BLaER1 treated with 17β-estradiol and CSF1 and Interleukin-3, amounts not matched to agents 10 nM and 100 nM (cell line): ENCODE data around the gene GPC6.
A peak's percentile ranks its signal among the peaks of the same experiment; 100 is the strongest.

Source experiments
- H3K27ac ChIP-seq, 11 experiments: shearing (Covaris generic); formaldehyde crosslinking; 2 replicates each; pipeline ENCODE4 v1.8.1; 2022
- H3K27me3 ChIP-seq, 11 experiments: shearing (Covaris generic); formaldehyde crosslinking; 2 replicates each; pipeline ENCODE4 v1.8.1; 2022
- H3K36me3 ChIP-seq, 11 experiments: shearing (Covaris generic); formaldehyde crosslinking; 2 replicates each; pipeline ENCODE4 v1.8.1; 2022
- H3K4me1 ChIP-seq, 10 experiments: shearing (Covaris generic); formaldehyde crosslinking; 2 replicates each; pipeline ENCODE4 v1.8.1; 2022
- H3K4me2 ChIP-seq, 11 experiments: shearing (Covaris generic); formaldehyde crosslinking; 2 replicates each; pipeline ENCODE4 v1.8.1; 2022
- H3K4me3 ChIP-seq, 10 experiments: shearing (Covaris generic); formaldehyde crosslinking; 2 replicates each; pipeline ENCODE4 v1.8.1; 2022
- H3K9ac ChIP-seq, 11 experiments: shearing (Covaris generic); formaldehyde crosslinking; 2 replicates each; pipeline ENCODE4 v1.8.1; 2022
- H3K9me3 ChIP-seq, 11 experiments: shearing (Covaris generic); formaldehyde crosslinking; replicated peaks in 1 of 11; 2 replicates each; pipeline ENCODE4 v1.8.1; 2022
- H4K20me1 ChIP-seq, 11 experiments: shearing (Covaris generic); formaldehyde crosslinking; 2 replicates each; pipeline ENCODE4 v1.8.1; 2022
- Cebpa-rat ChIP-seq, 11 experiments: shearing (Covaris generic); IDR thresholded peaks; 2 replicates each; pipeline ENCODE4 v1.8.1; 2022

GPC6 gene

DNA sequence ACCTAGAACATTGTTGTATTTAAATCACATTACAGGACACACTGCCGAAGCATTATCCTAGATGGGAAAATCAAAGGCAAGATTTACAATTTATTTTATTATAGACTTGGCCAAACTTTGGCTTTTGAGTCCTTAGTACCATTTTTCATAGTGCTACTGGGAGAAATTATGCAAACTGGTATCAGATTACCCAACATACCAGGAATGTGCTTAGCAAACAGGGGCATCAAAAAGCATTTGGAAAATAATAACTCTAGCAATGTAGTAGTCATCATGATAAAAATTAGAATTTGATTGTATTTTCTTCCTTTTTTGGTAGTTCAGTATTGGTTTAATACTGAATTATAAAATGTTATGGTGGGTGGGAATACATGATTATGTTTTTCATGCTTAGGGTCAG lies 34.0 kb downstream of the GPC6 start:
- no peaks in the 10 kb centered on the region for H3K4me1 ChIP-seq
- no peak overlapping the region for H3K9ac ChIP-seq
- no peaks in the 10 kb centered on the region for H4K20me1 ChIP-seq
- H3K4me3 ChIP-seq = no peak overlapping the region
- no peaks in the 10 kb centered on the region for H3K9me3 ChIP-seq
- H3K27ac ChIP-seq = no peak overlapping the region
- no peak for TF ChIP-seq Cebpa-rat (IDR thresholded peaks at IDR 0.05)
- no peaks in the 10 kb centered on the region for H3K27me3 ChIP-seq
- no peaks in the 10 kb centered on the region for H3K36me3 ChIP-seq
- H3K4me2 ChIP-seq = no peak overlapping the region

DNA sequence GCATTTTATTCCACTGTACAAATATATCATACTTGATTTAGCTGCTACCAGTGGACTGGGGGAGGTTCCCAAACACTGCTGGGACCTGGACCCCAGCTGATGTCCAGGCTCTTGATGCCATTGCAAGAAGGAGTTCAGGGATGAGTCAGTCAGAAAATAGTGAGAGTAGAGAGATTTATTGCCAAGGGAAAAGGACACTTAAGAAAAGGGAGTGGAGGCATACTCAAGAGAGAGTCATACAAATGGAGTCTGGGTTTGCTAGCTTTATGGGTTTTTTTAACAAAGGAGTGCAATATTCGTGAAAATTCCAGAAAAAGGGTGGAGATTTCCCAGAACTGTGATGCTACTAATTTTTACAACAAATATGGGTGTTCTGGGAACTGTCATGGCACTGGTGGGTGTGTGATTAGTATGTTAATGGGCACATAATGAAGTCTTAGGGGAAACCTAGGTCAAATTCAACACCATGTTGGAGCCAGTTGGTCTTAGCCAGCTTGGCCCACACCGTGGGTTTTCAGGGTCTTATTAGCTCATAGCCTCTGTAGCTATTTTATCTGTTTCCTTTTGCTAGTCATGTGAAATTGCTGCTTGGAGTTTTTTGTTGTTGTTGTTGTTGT lies 36.2 kb downstream of the GPC6 start:
- Histone ChIP-seq H3K27ac (no peak overlapping the region), H3K9me3 (no peaks in the 10 kb centered on the region), H3K36me3 (no peaks in the 10 kb centered on the region), H3K4me2 (no peak overlapping the region), H3K27me3 (no peaks in the 10 kb centered on the region), H3K4me3 (no peak overlapping the region), H3K9ac (no peak overlapping the region), H3K4me1 (no peaks in the 10 kb centered on the region), H4K20me1 (no peaks in the 10 kb centered on the region)
- no peak for TF ChIP-seq Cebpa-rat (IDR thresholded peaks at IDR 0.05)

DNA sequence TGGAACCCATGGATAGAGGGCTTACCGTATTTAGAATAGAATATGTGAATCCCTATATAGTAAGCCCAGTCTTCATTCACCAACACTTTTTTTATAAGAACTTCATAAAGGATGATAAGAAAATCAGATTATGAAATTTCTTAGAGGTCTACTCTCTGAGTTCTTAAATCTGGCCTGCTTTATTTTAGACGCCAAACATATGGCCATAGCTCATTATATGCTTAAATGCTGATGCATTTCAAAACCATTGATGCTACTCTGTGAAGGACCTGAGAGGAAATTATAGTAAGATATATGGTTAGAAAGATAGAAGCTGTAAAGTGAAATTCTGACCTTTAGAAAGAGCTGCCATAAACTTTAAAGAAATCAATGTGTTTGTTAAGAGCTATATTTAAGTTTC lies 38.3 kb downstream of the GPC6 start:
- Histone ChIP-seq H3K36me3 (no peaks in the 10 kb centered on the region), H3K9ac (no peak overlapping the region), H4K20me1 (no peaks in the 10 kb centered on the region), H3K27me3 (no peaks in the 10 kb centered on the region), H3K9me3 (no peaks in the 10 kb centered on the region), H3K4me1 (peaks cover 0 to 7% (median under 1%) of the 10 kb centered on the region in 10 experiments; a peak in 5 of 20 replicates), H3K27ac (no peak overlapping the region), H3K4me3 (no peak overlapping the region), H3K4me2 (no peak overlapping the region)
- TF ChIP-seq Cebpa-rat (IDR thresholded peaks at IDR 0.05) = no peak

DNA sequence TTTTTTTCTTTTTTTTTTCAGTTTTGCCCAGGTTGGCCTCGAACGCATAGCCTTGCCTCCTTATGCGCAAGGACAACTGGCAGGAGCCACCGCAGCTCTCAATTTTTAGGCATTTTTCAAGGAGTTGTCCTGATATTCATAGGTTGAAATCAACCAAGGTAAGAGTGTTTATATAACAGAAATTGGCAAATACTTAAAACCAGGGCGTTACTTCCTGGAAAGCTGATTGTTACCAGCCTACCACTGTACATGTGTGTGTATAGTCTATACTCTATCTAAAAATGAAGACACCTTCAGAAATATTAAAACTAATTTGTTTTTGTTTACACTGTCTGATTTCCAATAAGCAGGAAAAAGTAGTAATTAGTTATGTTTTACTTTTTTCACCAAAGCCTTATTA lies 39.2 kb downstream of the GPC6 start:
- Histone ChIP-seq H3K27ac (no peak overlapping the region), H3K9me3 (no peaks in the 10 kb centered on the region), H3K27me3 (no peaks in the 10 kb centered on the region), H3K4me1 (peaks cover 0 to 14% (median 2%) of the 10 kb centered on the region in 10 experiments; a peak in 8 of 20 replicates), H4K20me1 (no peaks in the 10 kb centered on the region), H3K4me3 (no peak overlapping the region), H3K36me3 (no peaks in the 10 kb centered on the region), H3K9ac (no peak overlapping the region), H3K4me2 (no peak overlapping the region)
- no peak for TF ChIP-seq Cebpa-rat (IDR thresholded peaks at IDR 0.05)

DNA sequence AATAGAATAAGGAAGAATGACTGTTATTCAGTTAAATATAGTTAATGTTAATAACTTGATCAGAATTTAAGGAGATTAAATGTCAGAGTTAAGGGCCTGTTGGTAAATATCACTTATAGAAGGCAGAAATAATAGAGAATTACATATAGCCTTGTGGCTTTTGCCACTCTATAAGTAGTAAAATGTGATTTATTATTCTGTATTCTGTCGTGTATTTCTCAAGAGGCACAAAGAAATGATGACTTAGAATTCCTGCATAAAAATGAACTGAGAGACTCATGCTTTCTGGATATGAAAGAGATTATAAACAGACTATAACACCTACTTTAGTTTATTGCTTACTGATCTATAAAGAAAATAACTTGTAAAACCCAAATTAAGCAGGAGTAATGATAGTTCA lies 40.1 kb downstream of the GPC6 start:
- Histone ChIP-seq H3K27ac (no peak overlapping the region), H3K9ac (no peak overlapping the region), H4K20me1 (no peaks in the 10 kb centered on the region), H3K27me3 (no peaks in the 10 kb centered on the region), H3K4me1 (peaks cover 0 to 19% (median 2%) of the 10 kb centered on the region in 10 experiments; a peak in 8 of 20 replicates), H3K4me2 (no peak overlapping the region), H3K4me3 (no peak overlapping the region), H3K9me3 (no peaks in the 10 kb centered on the region), H3K36me3 (no peaks in the 10 kb centered on the region)
- no peak for TF ChIP-seq Cebpa-rat (IDR thresholded peaks at IDR 0.05)

DNA sequence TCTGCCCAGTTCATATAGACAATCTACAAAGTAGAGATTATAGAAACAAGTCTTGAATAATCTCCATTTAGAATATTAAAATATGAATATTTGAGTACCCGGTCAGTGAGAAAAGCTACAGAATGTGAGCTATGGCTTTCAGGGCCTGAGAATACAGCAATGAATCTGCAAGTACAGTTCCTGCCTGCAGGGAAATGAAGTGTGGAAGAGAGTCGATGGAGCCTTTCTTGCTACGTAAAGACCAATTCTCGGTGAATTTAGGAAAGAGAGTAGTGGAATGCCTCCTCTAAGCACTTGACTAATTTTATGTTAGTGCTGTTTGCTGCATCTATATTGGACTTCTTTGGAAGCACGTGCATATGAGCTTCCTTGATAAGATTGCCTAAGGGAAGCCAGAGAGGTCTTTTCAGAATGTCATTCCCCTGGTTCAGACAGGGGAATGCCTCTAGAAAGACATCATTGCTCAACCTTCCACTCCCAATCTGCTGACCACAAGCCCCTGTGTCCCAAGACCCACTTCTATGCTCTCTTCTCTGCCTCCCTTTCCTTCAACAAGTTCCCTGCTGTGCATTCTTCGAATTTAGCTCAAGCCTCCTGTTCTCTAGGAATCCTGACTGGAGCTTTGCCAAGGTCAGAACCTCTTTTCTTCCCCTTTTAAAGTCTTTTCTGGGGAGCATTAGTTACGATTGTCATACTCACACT lies 41.9 kb downstream of the GPC6 start:
- Histone ChIP-seq H3K27me3 (no peaks in the 10 kb centered on the region), H3K4me1 (peaks cover 0 to 19% (median 2%) of the 10 kb centered on the region in 10 experiments; a peak in 8 of 20 replicates), H3K9me3 (no peaks in the 10 kb centered on the region), H3K4me3 (no peak overlapping the region), H3K4me2 (no peak overlapping the region), H3K9ac (no peak overlapping the region), H3K36me3 (no peaks in the 10 kb centered on the region), H4K20me1 (no peaks in the 10 kb centered on the region), H3K27ac (no peak overlapping the region)
- TF ChIP-seq Cebpa-rat (IDR thresholded peaks at IDR 0.05) = no peak

DNA sequence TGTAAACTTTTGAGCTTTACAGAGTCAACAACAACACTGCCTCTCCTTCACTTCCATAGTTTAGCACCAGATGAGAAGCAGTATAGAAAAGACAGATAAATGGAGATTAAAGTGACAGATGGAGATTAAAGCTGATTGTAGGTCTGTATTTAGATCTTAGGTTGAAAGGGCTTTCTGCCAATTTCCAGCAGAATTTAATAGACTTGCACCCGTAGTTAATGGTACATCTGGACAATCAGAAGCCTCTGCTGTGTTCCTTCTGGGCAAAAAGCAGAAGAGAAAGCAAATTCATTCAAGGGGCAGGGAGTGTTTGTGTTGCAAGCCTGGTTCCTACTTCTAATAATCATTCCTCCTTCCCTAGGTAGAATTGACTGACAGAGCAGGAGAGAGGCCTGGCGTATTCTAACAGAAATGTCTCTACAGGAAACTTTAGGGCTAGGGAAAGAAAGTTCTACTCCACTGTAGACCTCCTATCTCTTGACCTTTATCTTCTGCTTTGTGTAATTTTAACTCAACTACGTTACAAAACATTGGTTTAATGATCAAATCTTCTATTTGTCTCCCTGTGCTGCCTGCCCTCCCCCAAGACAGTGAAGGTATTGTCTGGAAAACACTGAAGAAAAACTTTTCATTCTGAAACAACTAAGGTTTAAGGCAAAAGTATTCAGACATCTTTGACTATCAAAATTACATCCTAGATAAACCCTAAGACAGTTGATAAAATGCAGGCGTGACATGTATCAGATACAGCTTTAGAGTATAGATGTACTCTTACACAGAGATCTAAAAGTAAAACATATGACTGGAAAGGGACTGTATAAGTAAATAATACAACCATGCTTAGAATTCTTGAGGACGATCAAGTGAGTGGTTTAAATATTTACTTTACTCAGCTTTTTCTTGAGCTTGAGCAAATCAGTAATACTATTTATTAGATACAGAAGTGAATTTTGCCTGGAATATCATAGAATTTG lies 44.4 kb downstream of the GPC6 start:
- H3K9ac ChIP-seq = no peak overlapping the region

DNA sequence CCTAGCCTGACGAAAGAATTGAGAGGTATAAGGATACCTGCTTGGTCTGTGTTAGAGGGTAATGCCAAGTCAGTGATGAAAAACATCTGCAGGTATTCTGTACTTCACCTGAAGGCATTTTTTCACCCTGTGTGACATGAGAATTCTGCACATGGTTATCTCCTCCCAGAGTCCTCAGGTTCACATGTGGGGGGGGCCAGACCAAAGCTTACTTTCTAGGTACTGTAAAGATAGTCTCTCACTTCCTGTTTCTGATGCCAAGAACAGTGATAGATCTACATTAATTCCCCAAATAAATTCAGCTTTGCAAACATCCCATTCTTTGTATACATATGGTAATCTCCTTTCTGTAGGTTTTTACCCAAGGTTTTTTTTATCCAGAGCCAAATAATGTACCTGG lies 53.4 kb downstream of the GPC6 start:
- no peaks in the 10 kb centered on the region for H3K27me3 ChIP-seq
- TF ChIP-seq Cebpa-rat (IDR thresholded peaks at IDR 0.05) = no peak
- no peaks in the 10 kb centered on the region for H3K9me3 ChIP-seq
- H3K4me2 ChIP-seq = no peak overlapping the region
- no peak overlapping the region for H3K9ac ChIP-seq
- H4K20me1 ChIP-seq = no peaks in the 10 kb centered on the region
- no peak overlapping the region for H3K4me3 ChIP-seq
- no peak overlapping the region for H3K27ac ChIP-seq
- no peaks in the 10 kb centered on the region for H3K36me3 ChIP-seq
- no peaks in the 10 kb centered on the region for H3K4me1 ChIP-seq

More for the DNA sequence above, 44.4 kb downstream of the GPC6 start:
- Histone ChIP-seq H3K4me1 (peaks cover 0 to 19% (median 2%) of the 10 kb centered on the region in 10 experiments; a peak in 8 of 20 replicates), H3K4me3 (no peak overlapping the region), H3K9me3 (no peaks in the 10 kb centered on the region), H3K36me3 (no peaks in the 10 kb centered on the region), H3K27ac (no peak overlapping the region; a peak in 1 of 22 replicates), H4K20me1 (no peaks in the 10 kb centered on the region), H3K27me3 (no peaks in the 10 kb centered on the region), H3K4me2 (peak overlapping the region in 3 of 11 experiments; percentile 4 to 48 (median 38); a peak in 4 of 22 replicates)
- TF ChIP-seq Cebpa-rat (IDR thresholded peaks at IDR 0.05) = no peak

DNA sequence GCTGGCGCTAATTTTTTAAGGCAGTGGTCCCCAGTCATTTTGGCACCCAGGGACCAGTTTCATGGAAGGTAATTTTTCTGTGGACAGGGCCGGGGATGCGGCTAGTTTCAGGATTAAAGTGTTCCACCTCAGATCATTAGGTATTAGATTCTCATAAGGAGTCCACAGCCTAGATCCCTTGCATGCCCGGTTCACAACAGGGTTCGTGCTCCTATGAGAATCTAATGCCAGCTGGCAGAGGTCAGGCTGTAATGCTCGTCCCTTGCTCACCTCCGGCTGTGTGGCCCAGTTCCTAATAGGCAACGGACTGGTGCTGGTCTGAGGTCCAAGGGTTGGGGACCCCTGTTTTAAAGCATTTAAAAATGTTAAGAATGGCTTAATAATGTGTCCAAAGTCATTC lies 54.1 kb downstream of the GPC6 start:
- H3K27me3 ChIP-seq = no peaks in the 10 kb centered on the region
- TF ChIP-seq Cebpa-rat (IDR thresholded peaks at IDR 0.05) = no peak
- H3K36me3 ChIP-seq = no peaks in the 10 kb centered on the region
- H3K9ac ChIP-seq = no peak overlapping the region
- H3K4me1 ChIP-seq = no peaks in the 10 kb centered on the region
- H3K4me3 ChIP-seq = no peak overlapping the region
- H3K4me2 ChIP-seq = no peak overlapping the region
- no peak overlapping the region for H3K27ac ChIP-seq
- no peaks in the 10 kb centered on the region for H4K20me1 ChIP-seq
- H3K9me3 ChIP-seq = no peaks in the 10 kb centered on the region
